Cardiac ventricle fibroblast (primary cell): Measurements from ENCODE around the gene RHBDL2. TPM values are rescaled to one million over a fixed set of nuclear protein-coding genes. Genes with fewer than 3 reads are reported as not detected.

Experiments
- total RNA-seq: library from RNA; depleted of rRNA; stranded (reverse); fragments of >200 nt; gene quantifications from 2 replicates; pipeline ENCODE4 v1.2.3, GENCODE V29; 2015

The RHBDL2 gene
- total RNA-seq, result not detected in 2 replicates

DNA sequence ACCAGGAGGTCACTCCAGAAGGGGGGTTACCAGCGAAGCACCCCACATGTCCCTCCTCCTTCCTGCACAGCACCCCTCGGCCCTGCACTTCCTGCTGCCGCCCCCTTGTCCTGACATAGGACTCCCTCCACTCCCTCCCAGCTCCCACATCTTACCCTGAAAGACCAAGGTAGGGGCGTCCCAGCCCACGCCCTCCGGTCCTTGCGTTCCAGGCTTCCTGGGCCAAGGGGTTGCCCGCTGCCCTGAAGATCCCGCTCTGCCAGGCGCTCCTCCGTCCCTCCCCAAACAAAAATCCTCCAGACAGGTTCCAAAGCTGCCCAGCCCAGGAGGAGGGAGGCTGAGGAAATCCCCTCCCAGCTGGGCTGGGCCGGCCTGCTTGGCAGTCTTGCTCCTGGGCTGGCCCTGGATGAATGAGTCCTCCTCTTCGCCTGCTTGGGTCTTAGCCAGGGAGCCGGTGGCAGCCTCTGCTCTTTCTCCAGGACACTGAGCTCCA, at the start of gene RHBDL2:
Gene RHBDL2 (minus strand): TSS at position 304 of the 493 bp plus-strand sequence. CDS start 22,618 bp downstream, outside the sequence.

GRCh38 chr1:38990738-38991637, 49.4 kb upstream of the RHBDL2 start, which contains the start of gene AKIRIN1:
Gene AKIRIN1 (plus strand): TSS chr1:38991276. CDS start chr1:38991381, 105 bp downstream.

GRCh38 chr1:38881487-38881886, 60.1 kb downstream of the RHBDL2 start, which contains the start of gene GJA9:
Gene GJA9 (minus strand): TSS chr1:38881587. CDS start chr1:38876098, 5,489 bp downstream.

GRCh38 chr1:38873027-38873969, 68.3 kb downstream of the RHBDL2 start, which contains the start of gene MYCBP:
Gene MYCBP (minus strand): TSS chr1:38873348. CDS start chr1:38873305, 43 bp downstream.

DNA sequence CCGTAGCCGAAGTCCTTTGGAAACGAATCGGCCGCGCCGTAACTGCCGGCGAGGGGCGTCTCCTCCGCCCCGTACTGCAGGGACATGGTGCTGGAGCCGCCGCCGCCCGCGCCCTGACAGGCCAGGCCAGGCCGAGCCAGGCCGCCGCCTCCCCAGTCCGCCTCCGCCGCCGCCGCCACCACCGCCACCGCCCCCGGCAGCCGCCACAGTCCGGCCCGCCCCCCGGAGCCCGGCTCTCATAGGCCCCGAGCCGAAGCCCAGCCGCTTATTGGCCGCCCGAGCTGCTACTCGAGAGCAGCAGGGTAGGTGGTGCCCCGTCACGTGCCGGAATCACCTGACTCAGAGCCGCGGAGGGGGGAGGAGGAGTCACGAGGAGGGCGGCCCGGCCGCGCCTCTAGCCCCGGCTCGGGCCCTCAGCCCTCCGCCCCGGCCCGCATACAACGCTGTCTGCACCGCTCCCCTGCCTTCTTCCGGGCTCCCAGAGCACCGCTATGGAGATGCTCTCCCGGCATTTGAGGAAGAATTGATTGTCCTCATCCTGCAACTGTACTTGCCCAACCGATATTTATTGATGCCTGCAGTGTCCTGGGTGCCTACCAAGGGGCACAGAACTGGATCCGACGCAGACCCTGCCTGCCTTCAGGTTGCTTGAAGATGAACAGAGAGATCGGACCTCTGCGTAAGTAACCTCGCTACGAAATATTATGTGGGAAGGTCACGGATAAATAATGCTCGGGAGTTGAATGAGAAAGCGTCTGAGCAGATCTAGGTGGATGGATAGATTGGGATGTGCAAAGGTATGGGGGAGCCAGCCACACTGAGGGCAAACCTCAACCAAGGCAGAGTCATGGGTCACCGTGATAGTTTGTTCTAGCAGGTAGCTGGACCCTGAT, 81.8 kb downstream of the RHBDL2 start, which contains the start of gene RRAGC:
Gene RRAGC (minus strand): TSS at position 212 of the 893 bp plus-strand sequence. CDS start 126 bp downstream, at position 86.

Other genes with a start within 250 kb of the RHBDL2 start
- 18.0 and 29.7 TPM in 2 replicates for gene RRAGC, start 82.1 kb downstream of the RHBDL2 start, total RNA-seq
- 9.8 and 10.2 TPM in 2 replicates for gene MYCBP, start 68.5 kb downstream of the RHBDL2 start, total RNA-seq
- not detected in 2 replicates for gene GJA9, start 60.2 kb downstream of the RHBDL2 start, total RNA-seq
- gene AKIRIN1, start 49.4 kb upstream of the RHBDL2 start, total RNA-seq, result 27.2 and 33.3 TPM in 2 replicates
- 443 and 507 TPM in 2 replicates for gene NDUFS5, start 84.5 kb upstream of the RHBDL2 start, total RNA-seq